A673 (cell line): ENCODE results near the gene ELAVL3. TPM values are rescaled to one million over a fixed set of nuclear protein-coding genes. Genes with fewer than 3 reads are reported as not detected.

Source experiments
- BruUV-seq: library from RNA; stranded (reverse); fragments of 400-500 nt; replicated peaks from 2 replicates; lab custom pipeline; 2021; lab: Mats Ljungman, UMichigan
- CTCF ChIA-PET: fragments of 300-600 bp; sonication (Branson Sonifier 250); formaldehyde crosslinking; loops from one replicate; lab custom pipeline; 2022; ENCODE audit warnings: antibody characterized with exemption; lab: Charles Lee
- POLR2A ChIA-PET: fragments of 300-600 bp; sonication (Branson Sonifier 250); formaldehyde crosslinking; loops from one replicate; lab custom pipeline; 2022; ENCODE audit warnings: antibody characterized with exemption; ENCODE audit not compliant: low non-redundant PET; lab: Charles Lee
- DNase-seq: peaks from one replicate; pipeline ENCODE4 v3.0.0-alpha.2; 2015; ENCODE audit warnings: low spot score
- H3K27ac ChIP-seq: fragments of 200-600 bp; sonication (generic); 2 replicates; pipeline ENCODE4 v1.5.1; 2016; ENCODE audit warnings: mixed run types, low read depth, mild to moderate bottlenecking, mixed read lengths, antibody characterized with exemption, low read length; ENCODE audit not compliant: poor library complexity, severe bottlenecking
- H3K27me3 ChIP-seq: fragments of 200-600 bp; sonication (generic); replicated peaks from 2 replicates; pipeline ENCODE4 v1.6.1; 2017; ENCODE audit warnings: mixed run types, low read depth, mild to moderate bottlenecking, mixed read lengths, antibody characterized with exemption, low read length; ENCODE audit not compliant: insufficient read depth, poor library complexity
- H3K36me3 ChIP-seq: fragments of 200-600 bp; sonication (generic); 2 replicates; pipeline ENCODE4 v1.6.1; 2016; ENCODE audit warnings: mixed run types, mild to moderate bottlenecking, mixed read lengths, antibody characterized with exemption, low read length; ENCODE audit not compliant: insufficient read depth, poor library complexity, severe bottlenecking
- H3K4me1 ChIP-seq: fragments of 200-600 bp; sonication (generic); 2 replicates; pipeline ENCODE4 v1.6.1; 2017; ENCODE audit warnings: mixed run types, mild to moderate bottlenecking, mixed read lengths, antibody characterized with exemption, low read length; ENCODE audit not compliant: insufficient read depth, poor library complexity, severe bottlenecking
- H3K4me3 ChIP-seq: fragments of 200-600 bp; sonication (generic); 2 replicates; pipeline ENCODE4 v1.5.1; 2016; ENCODE audit warnings: low read depth, mixed run types, mild to moderate bottlenecking, mixed read lengths, low read length; ENCODE audit not compliant: poor library complexity, severe bottlenecking
- H3K9me3 ChIP-seq: fragments of 200-600 bp; sonication (generic); 2 replicates; pipeline ENCODE4 v1.6.1; 2016; ENCODE audit warnings: mixed run types, low read depth, mild to moderate bottlenecking, mixed read lengths, antibody characterized with exemption, low read length; ENCODE audit not compliant: poor library complexity, severe bottlenecking
- CTCF ChIP-seq: fragments of 300-800, 200-600 bp; sonication (generic); conservative IDR thresholded peaks from 2 replicates; pipeline ENCODE4 v1.5.1; 2017; ENCODE audit warnings: low read depth, mild to moderate bottlenecking, antibody characterized with exemption, low read length, moderate library complexity, mixed read lengths
- EZH2 ChIP-seq: fragments of 200-600 bp; sonication (generic); IDR thresholded peaks from 2 replicates; pipeline ENCODE4 v1.6.1; 2017; ENCODE audit warnings: borderline replicate concordance, low read depth, mild to moderate bottlenecking, mixed read lengths, antibody characterized with exemption, low read length; ENCODE audit not compliant: poor library complexity, severe bottlenecking
- intact Hi-C: fragments of 100-400 bp; cut with micrococcal nuclease; formaldehyde crosslinking; loops from one replicate; pipeline ENCODE4 v1.10.0; 2022; ENCODE audit not compliant: unreplicated experiment
- total RNA-seq: library from RNA; stranded (reverse); gene quantifications from 2 replicates; pipeline ENCODE4 v1.2.3, GENCODE V29; 2021

Gene ELAVL3
- total RNA-seq, 1 experiment from 2014 or later = 5.3 TPM

- CTCF ChIA-PET = interaction anchor here (0.7 to 1.2 kb wide), 2 partner anchors 97 to 186 kb away, joined by 3 read pairs; no protein-coding TSS in a partner anchor
- intact Hi-C loops = no loop called here
- H3K27ac ChIP-seq = no peak overlapping the region
- no peaks in the 10 kb centered on the region for H3K9me3 ChIP-seq
- peaks cover 21% of the 10 kb centered on the region for H3K4me1 ChIP-seq
- H3K36me3 ChIP-seq = no peaks in the 10 kb centered on the region
- TF ChIP-seq EZH2 (peak; percentile 53), CTCF (no peak)
- BruUV-seq = no TSS peak
- peaks cover 21% of the 10 kb centered on the region for H3K27me3 ChIP-seq
- no peak for DNase-seq
- peak overlapping the region; percentile 44 for H3K4me3 ChIP-seq
- POLR2A ChIA-PET = no interaction called here
These were observed 740 bp downstream of the ELAVL3 start for GRCh38 chr19:11479898-11480714.

GRCh38 chr19:11479090-11479897 is 1.6 kb downstream of the ELAVL3 start:
- H3K27me3 ChIP-seq = peaks cover 21% of the 10 kb centered on the region
- TF ChIP-seq CTCF (no peak), EZH2 (no peak)
- peak; percentile 63 for DNase-seq
- H3K4me3 ChIP-seq = peak overlapping the region; percentile 44
- peaks cover 21% of the 10 kb centered on the region for H3K4me1 ChIP-seq
- CTCF ChIA-PET = interaction anchor here (0.7 kb wide), 1 partner anchor 96 kb away, joined by 3 read pairs; no protein-coding TSS in a partner anchor
- no TSS peak for BruUV-seq
- no peak overlapping the region for H3K27ac ChIP-seq
- no peaks in the 10 kb centered on the region for H3K36me3 ChIP-seq
- intact Hi-C loops = no loop called here
- POLR2A ChIA-PET = no interaction called here
- no peaks in the 10 kb centered on the region for H3K9me3 ChIP-seq

GRCh38 chr19:11478167-11479089 is 2.4 kb downstream of the ELAVL3 start:
- no peak for TF ChIP-seq CTCF
- no peak for DNase-seq
- intact Hi-C loops = no loop called here
- Histone ChIP-seq H3K9me3 (no peaks in the 10 kb centered on the region), H3K36me3 (no peaks in the 10 kb centered on the region), H3K27ac (no peak overlapping the region), H3K4me1 (peaks cover 21% of the 10 kb centered on the region), H3K4me3 (no peak overlapping the region), H3K27me3 (peaks cover 21% of the 10 kb centered on the region)
- ChIA-PET CTCF (interaction anchor here (0.6 kb wide), 2 partner anchors 242 to 523 kb away, joined by 4 to 5 read pairs; no protein-coding TSS in a partner anchor), POLR2A (no interaction called here)
- BruUV-seq = no TSS peak
